ENCODE measurements around the gene ENOX2.
"Not testable (repeated sequence)": the region's sequence is repeated elsewhere in the genome, so short reads cannot be mapped to it uniquely, and the experiment has no call there.

Gene ENOX2

GRCh38 chrX:130819367-130819766 lies 83.6 kb downstream of the ENOX2 start:
- not testable (repeated sequence) for H3K27me3 ChIP-seq (ENCODE audit: insufficient read depth, low read length); H3K79me2 ChIP-seq (ENCODE audit: control insufficient read depth, insufficient read depth, low read length, poor library complexity); H3K14ac ChIP-seq (ENCODE audit: low read length); H3K4me2 ChIP-seq (ENCODE audit: low read length); DNase-seq; H4K91ac ChIP-seq (ENCODE audit: low read depth, low read length); H3K4ac ChIP-seq (ENCODE audit: low read depth, low read length); H3K4me3 ChIP-seq (ENCODE audit: low read depth, low read length); H3K9ac ChIP-seq (ENCODE audit: low read length); H4K8ac ChIP-seq (ENCODE audit: low read depth, low read length); H3K4me1 ChIP-seq (ENCODE audit: control insufficient read depth in 1 of 2, insufficient read depth in 2 of 2, low read length in 2 of 2); H2AK5ac ChIP-seq (ENCODE audit: low read length); H3K23ac ChIP-seq (ENCODE audit: low read length); H2BK12ac ChIP-seq (ENCODE audit: low read length); H4K12ac ChIP-seq (ENCODE audit: low read depth, low read length); H3K18ac ChIP-seq (ENCODE audit: low read length); H3K27ac ChIP-seq (ENCODE audit: low read depth, low read length); H3K9me3 ChIP-seq (ENCODE audit: insufficient read depth, low read depth, low read length); H3K36me3 ChIP-seq (ENCODE audit: control insufficient read depth in 1 of 2, insufficient read depth in 2 of 2, low read length in 2 of 2); H2BK5ac ChIP-seq (ENCODE audit: low read depth, low read length, poor library complexity); H3K79me1 ChIP-seq (ENCODE audit: low read length); H2BK120ac ChIP-seq (ENCODE audit: insufficient read depth, low read length, poor library complexity); H2AFZ ChIP-seq (ENCODE audit: insufficient read depth, low read length, poor library complexity)
- no CpG with 5 or more reads among the region's 4 CpGs for WGBS (ENCODE audit: extremely low coverage, insufficient coverage, insufficient read length)

- WGBS (ENCODE audit: extremely low coverage, insufficient coverage, insufficient read length) = no CpG with 5 or more reads among the region's 5 CpGs
- not testable (repeated sequence) for H3K14ac ChIP-seq (ENCODE audit: low read length); H3K23ac ChIP-seq (ENCODE audit: low read length); H2BK120ac ChIP-seq (ENCODE audit: insufficient read depth, low read length, poor library complexity); H3K4me2 ChIP-seq (ENCODE audit: low read length); H3K9ac ChIP-seq (ENCODE audit: low read length); H2AK5ac ChIP-seq (ENCODE audit: low read length); H3K4me1 ChIP-seq (ENCODE audit: control insufficient read depth in 1 of 2, insufficient read depth in 2 of 2, low read length in 2 of 2); H3K79me2 ChIP-seq (ENCODE audit: control insufficient read depth, insufficient read depth, low read length, poor library complexity); H4K8ac ChIP-seq (ENCODE audit: low read depth, low read length); DNase-seq; H3K4ac ChIP-seq (ENCODE audit: low read depth, low read length); H3K9me3 ChIP-seq (ENCODE audit: insufficient read depth, low read depth, low read length); H3K4me3 ChIP-seq (ENCODE audit: low read depth, low read length); H4K12ac ChIP-seq (ENCODE audit: low read depth, low read length); H2BK12ac ChIP-seq (ENCODE audit: low read length); H3K36me3 ChIP-seq (ENCODE audit: control insufficient read depth in 1 of 2, insufficient read depth in 2 of 2, low read length in 2 of 2); H2AFZ ChIP-seq (ENCODE audit: insufficient read depth, low read length, poor library complexity); H4K91ac ChIP-seq (ENCODE audit: low read depth, low read length); H3K27me3 ChIP-seq (ENCODE audit: insufficient read depth, low read length); H3K18ac ChIP-seq (ENCODE audit: low read length); H2BK5ac ChIP-seq (ENCODE audit: low read depth, low read length, poor library complexity); H3K79me1 ChIP-seq (ENCODE audit: low read length); H3K27ac ChIP-seq (ENCODE audit: low read depth, low read length)
Observed at GRCh38 chrX:130813932-130814331, 89.1 kb downstream of the ENOX2 start.

GRCh38 chrX:130810561-130810960 lies 92.4 kb downstream of the ENOX2 start:
- H3K36me3 ChIP-seq (ENCODE audit: control insufficient read depth in 1 of 2, insufficient read depth in 2 of 2, low read length in 2 of 2) = no peaks in the 10 kb centered on the region
- H2BK120ac ChIP-seq (ENCODE audit: insufficient read depth, low read length, poor library complexity) = no peak overlapping the region
- H3K14ac ChIP-seq (ENCODE audit: low read length) = no peak overlapping the region
- H4K91ac ChIP-seq (ENCODE audit: low read depth, low read length) = no peak overlapping the region
- WGBS (ENCODE audit: extremely low coverage, insufficient coverage, insufficient read length) = no CpG with 5 or more reads among the region's 3 CpGs
- H3K18ac ChIP-seq (ENCODE audit: low read length) = no peak overlapping the region
- no peaks in the 10 kb centered on the region for H3K4me1 ChIP-seq (ENCODE audit: control insufficient read depth in 1 of 2, insufficient read depth in 2 of 2, low read length in 2 of 2)
- no peak overlapping the region for H2BK5ac ChIP-seq (ENCODE audit: low read depth, low read length, poor library complexity)
- DNase-seq = no peak
- H3K23ac ChIP-seq (ENCODE audit: low read length) = no peak overlapping the region
- no peak overlapping the region for H2BK12ac ChIP-seq (ENCODE audit: low read length)
- H2AK5ac ChIP-seq (ENCODE audit: low read length) = no peak overlapping the region
- no peak overlapping the region for H3K27ac ChIP-seq (ENCODE audit: low read depth, low read length)
- H3K4me2 ChIP-seq (ENCODE audit: low read length) = no peak overlapping the region
- peak overlapping the region; percentile 57 for H4K12ac ChIP-seq (ENCODE audit: low read depth, low read length)
- no peak overlapping the region for H3K4ac ChIP-seq (ENCODE audit: low read depth, low read length)
- no peaks in the 10 kb centered on the region for H3K79me2 ChIP-seq (ENCODE audit: control insufficient read depth, insufficient read depth, low read length, poor library complexity)
- H3K4me3 ChIP-seq (ENCODE audit: low read depth, low read length) = no peak overlapping the region
- no peaks in the 10 kb centered on the region for H3K79me1 ChIP-seq (ENCODE audit: low read length)
- no peaks in the 10 kb centered on the region for H3K9me3 ChIP-seq (ENCODE audit: insufficient read depth, low read depth, low read length)
- H3K9ac ChIP-seq (ENCODE audit: low read length) = no peak overlapping the region
- no peak overlapping the region for H4K8ac ChIP-seq (ENCODE audit: low read depth, low read length)
- no peaks in the 10 kb centered on the region for H3K27me3 ChIP-seq (ENCODE audit: insufficient read depth, low read length)
- H2AFZ ChIP-seq (ENCODE audit: insufficient read depth, low read length, poor library complexity) = no peak overlapping the region

- no peak overlapping the region for H2AFZ ChIP-seq (ENCODE audit: insufficient read depth, low read length, poor library complexity)
- no CpG with 5 or more reads among the region's 2 CpGs for WGBS (ENCODE audit: extremely low coverage, insufficient coverage, insufficient read length)
- no peaks in the 10 kb centered on the region for H3K4me1 ChIP-seq (ENCODE audit: control insufficient read depth in 1 of 2, insufficient read depth in 2 of 2, low read length in 2 of 2)
- H3K4me3 ChIP-seq (ENCODE audit: low read depth, low read length) = no peak overlapping the region
- H3K9me3 ChIP-seq (ENCODE audit: insufficient read depth, low read depth, low read length) = no peaks in the 10 kb centered on the region
- H4K8ac ChIP-seq (ENCODE audit: low read depth, low read length) = no peak overlapping the region
- no peak overlapping the region for H3K27ac ChIP-seq (ENCODE audit: low read depth, low read length)
- no peak overlapping the region for H2BK5ac ChIP-seq (ENCODE audit: low read depth, low read length, poor library complexity)
- no peak overlapping the region for H3K14ac ChIP-seq (ENCODE audit: low read length)
- H4K12ac ChIP-seq (ENCODE audit: low read depth, low read length) = no peak overlapping the region
- H3K4ac ChIP-seq (ENCODE audit: low read depth, low read length) = no peak overlapping the region
- no peak overlapping the region for H2BK120ac ChIP-seq (ENCODE audit: insufficient read depth, low read length, poor library complexity)
- no peak overlapping the region for H3K9ac ChIP-seq (ENCODE audit: low read length)
- no peak overlapping the region for H3K4me2 ChIP-seq (ENCODE audit: low read length)
- DNase-seq = no peak
- H3K79me1 ChIP-seq (ENCODE audit: low read length) = no peaks in the 10 kb centered on the region
- H3K79me2 ChIP-seq (ENCODE audit: control insufficient read depth, insufficient read depth, low read length, poor library complexity) = no peaks in the 10 kb centered on the region
- no peak overlapping the region for H4K91ac ChIP-seq (ENCODE audit: low read depth, low read length)
- no peaks in the 10 kb centered on the region for H3K27me3 ChIP-seq (ENCODE audit: insufficient read depth, low read length)
- H2BK12ac ChIP-seq (ENCODE audit: low read length) = no peak overlapping the region
- no peak overlapping the region for H2AK5ac ChIP-seq (ENCODE audit: low read length)
- H3K23ac ChIP-seq (ENCODE audit: low read length) = no peak overlapping the region
- no peak overlapping the region for H3K18ac ChIP-seq (ENCODE audit: low read length)
- no peaks in the 10 kb centered on the region for H3K36me3 ChIP-seq (ENCODE audit: control insufficient read depth in 1 of 2, insufficient read depth in 2 of 2, low read length in 2 of 2)
Observed at GRCh38 chrX:130805903-130806302, 97.1 kb downstream of the ENOX2 start.

Data from trophoblast cell (in vitro differentiated cells and primary cell).